DMS53 treated with DMSO at 0.1 percent for 48 hours (cell line): ENCODE measurements around the gene CDCP1.
A peak's percentile ranks its signal among the peaks of the same experiment; 100 is the strongest.
"Not testable (repeated sequence)": the region's sequence is repeated elsewhere in the genome, so short reads cannot be mapped to it uniquely, and the experiment has no call there.

Source experiments
- DNase-seq: peaks from one replicate; lab custom pipeline; 2025; ENCODE audit not compliant: unreplicated experiment; lab: John Stamatoyannopoulos, UW

The CDCP1 gene

GRCh38 chr3:45060165-45060892, 85.8 kb downstream of the CDCP1 start:
- DNase-seq = no peak

- DNase-seq = no peak
Measured at GRCh38 chr3:45059132-45059531, 87.0 kb downstream of the CDCP1 start.

GRCh38 chr3:45057557-45057956, 88.6 kb downstream of the CDCP1 start:
- DNase-seq = no peak

GRCh38 chr3:45056608-45057301, 89.4 kb downstream of the CDCP1 start:
- DNase-seq = no peak

GRCh38 chr3:45055411-45056143, 90.6 kb downstream of the CDCP1 start:
- no peak for DNase-seq

- DNase-seq = no peak
Measured at GRCh38 chr3:45055032-45055410, 91.2 kb downstream of the CDCP1 start.

GRCh38 chr3:45054196-45054857, 91.9 kb downstream of the CDCP1 start:
- no peak for DNase-seq

- not testable (repeated sequence) for DNase-seq
Measured at GRCh38 chr3:45053805-45054195, 92.4 kb downstream of the CDCP1 start.

GRCh38 chr3:45051685-45052084, 94.5 kb downstream of the CDCP1 start:
- no peak for DNase-seq

GRCh38 chr3:45049807-45050206, 96.4 kb downstream of the CDCP1 start:
- no peak for DNase-seq

- no peak for DNase-seq
Measured at GRCh38 chr3:45048244-45048643, 97.9 kb downstream of the CDCP1 start.

GRCh38 chr3:45043728-45044299, 102.4 kb downstream of the CDCP1 start:
- DNase-seq = no peak

- DNase-seq = no peak
Measured at GRCh38 chr3:45042162-45042561, 104.0 kb downstream of the CDCP1 start.

- DNase-seq = no peak
Measured at GRCh38 chr3:45041666-45042065, 104.5 kb downstream of the CDCP1 start.

GRCh38 chr3:45037720-45038455, 108.3 kb downstream of the CDCP1 start:
- peak; percentile 39 for DNase-seq

GRCh38 chr3:45035441-45036301, 110.5 kb downstream of the CDCP1 start:
- no peak for DNase-seq

GRCh38 chr3:45034612-45035252, 111.4 kb downstream of the CDCP1 start:
- DNase-seq = no peak

- no peak for DNase-seq
Measured at GRCh38 chr3:45033791-45034190, 112.4 kb downstream of the CDCP1 start.
